IPS-18a (cell line): Measurements from ENCODE around the gene LMX1B.

Experiments
- H3K27ac ChIP-seq: one replicate; pipeline ENCODE4 v1.5.1; 2013; ENCODE audit warnings: low read length
- H3K27me3 ChIP-seq: one replicate; pipeline ENCODE4 v1.6.1; 2013; ENCODE audit warnings: mild to moderate bottlenecking, low read length; ENCODE audit not compliant: control insufficient read depth, insufficient read depth
- H3K36me3 ChIP-seq: one replicate; pipeline ENCODE4 v1.6.1; 2013; ENCODE audit warnings: low read depth, low read length; ENCODE audit not compliant: control insufficient read depth
- H3K4me1 ChIP-seq: one replicate; pipeline ENCODE4 v1.6.1; 2013; ENCODE audit warnings: low read depth, low read length; ENCODE audit not compliant: control insufficient read depth
- H3K4me3 ChIP-seq: one replicate; pipeline ENCODE4 v1.5.1; 2013; ENCODE audit warnings: low read length
- H3K9ac ChIP-seq: one replicate; pipeline ENCODE4 v1.6.1; 2013; ENCODE audit warnings: mild to moderate bottlenecking, low read length, moderate library complexity
- H3K9me3 ChIP-seq: one replicate; pipeline ENCODE4 v1.6.1; 2013; ENCODE audit warnings: low read depth, low read length; ENCODE audit not compliant: control insufficient read depth

Gene LMX1B

DNA sequence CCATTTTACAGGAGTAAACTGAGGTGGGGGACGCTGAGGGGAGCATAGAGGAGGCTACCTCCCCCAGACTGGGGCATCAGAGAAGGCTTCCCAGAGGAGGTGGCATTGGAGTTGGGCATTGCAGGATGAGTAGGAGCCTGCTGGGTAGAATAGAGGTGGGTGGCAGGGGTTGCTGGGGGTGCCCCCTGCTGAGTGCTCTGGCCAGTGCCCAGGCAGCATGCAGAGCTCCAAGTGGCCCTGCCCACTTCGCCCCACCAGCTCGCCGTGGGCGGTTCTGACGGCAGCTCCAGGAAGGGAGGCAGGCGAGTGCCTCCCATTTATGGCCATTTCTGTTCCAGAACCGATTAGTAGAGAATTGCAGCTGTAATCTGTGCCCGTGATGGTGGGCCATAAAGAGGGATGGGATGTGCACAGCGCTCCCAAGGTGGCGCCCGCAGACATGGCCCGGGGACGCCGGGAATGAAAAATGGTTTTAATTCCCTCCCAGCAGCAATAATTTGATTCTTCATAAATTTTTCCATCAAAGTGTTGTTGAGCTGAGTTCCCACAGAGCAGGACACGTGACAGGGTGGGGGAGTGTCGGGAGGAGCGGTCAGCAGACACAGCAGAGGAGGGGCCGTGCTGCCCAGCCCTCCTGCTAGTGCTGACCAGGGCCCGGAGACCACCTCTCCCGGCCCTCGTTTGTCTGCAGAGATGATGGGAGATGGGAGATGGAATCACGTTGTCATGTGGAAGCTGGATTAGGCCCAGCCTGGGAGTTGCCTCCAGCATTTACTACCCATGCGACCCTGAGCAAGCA, 75.5 kb downstream of the LMX1B start:
- no peaks in the 10 kb centered on the region for H3K36me3 ChIP-seq
- no peak overlapping the region for H3K27ac ChIP-seq
- no peak overlapping the region for H3K9ac ChIP-seq
- no peaks in the 10 kb centered on the region for H3K9me3 ChIP-seq
- H3K27me3 ChIP-seq = peaks cover 50% of the 10 kb centered on the region
- no peak overlapping the region for H3K4me3 ChIP-seq
- H3K4me1 ChIP-seq = peaks cover 5% of the 10 kb centered on the region

DNA sequence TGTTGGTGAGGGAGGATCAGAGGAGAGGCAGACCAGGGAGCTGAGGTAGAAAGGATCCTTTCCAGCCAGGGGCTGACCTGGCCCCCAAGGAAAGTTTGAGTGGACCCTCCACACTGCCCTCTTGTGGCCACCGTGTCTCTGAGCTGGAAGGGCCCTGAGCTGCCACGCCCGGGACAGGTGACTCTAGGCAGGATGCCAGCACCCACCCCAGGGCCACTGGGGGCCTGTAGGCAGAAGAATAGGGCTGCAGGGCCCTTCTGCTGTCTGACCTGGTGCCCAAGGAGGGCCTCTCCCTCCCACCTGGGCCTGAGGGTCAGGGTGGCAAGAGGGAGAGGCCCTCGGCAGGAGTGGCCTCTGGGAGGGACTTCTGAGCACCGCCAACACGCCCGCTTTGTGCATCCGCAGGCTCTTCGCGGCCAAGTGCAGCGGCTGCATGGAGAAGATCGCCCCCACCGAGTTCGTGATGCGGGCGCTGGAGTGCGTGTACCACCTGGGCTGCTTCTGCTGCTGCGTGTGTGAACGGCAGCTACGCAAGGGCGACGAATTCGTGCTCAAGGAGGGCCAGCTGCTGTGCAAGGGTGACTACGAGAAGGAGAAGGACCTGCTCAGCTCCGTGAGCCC, 76.8 kb downstream of the LMX1B start:
- no peak overlapping the region for H3K9ac ChIP-seq
- H3K9me3 ChIP-seq = no peaks in the 10 kb centered on the region
- peaks cover 37% of the 10 kb centered on the region for H3K27me3 ChIP-seq
- H3K4me1 ChIP-seq = peaks cover 5% of the 10 kb centered on the region
- H3K27ac ChIP-seq = no peak overlapping the region
- no peaks in the 10 kb centered on the region for H3K36me3 ChIP-seq
- H3K4me3 ChIP-seq = no peak overlapping the region

DNA sequence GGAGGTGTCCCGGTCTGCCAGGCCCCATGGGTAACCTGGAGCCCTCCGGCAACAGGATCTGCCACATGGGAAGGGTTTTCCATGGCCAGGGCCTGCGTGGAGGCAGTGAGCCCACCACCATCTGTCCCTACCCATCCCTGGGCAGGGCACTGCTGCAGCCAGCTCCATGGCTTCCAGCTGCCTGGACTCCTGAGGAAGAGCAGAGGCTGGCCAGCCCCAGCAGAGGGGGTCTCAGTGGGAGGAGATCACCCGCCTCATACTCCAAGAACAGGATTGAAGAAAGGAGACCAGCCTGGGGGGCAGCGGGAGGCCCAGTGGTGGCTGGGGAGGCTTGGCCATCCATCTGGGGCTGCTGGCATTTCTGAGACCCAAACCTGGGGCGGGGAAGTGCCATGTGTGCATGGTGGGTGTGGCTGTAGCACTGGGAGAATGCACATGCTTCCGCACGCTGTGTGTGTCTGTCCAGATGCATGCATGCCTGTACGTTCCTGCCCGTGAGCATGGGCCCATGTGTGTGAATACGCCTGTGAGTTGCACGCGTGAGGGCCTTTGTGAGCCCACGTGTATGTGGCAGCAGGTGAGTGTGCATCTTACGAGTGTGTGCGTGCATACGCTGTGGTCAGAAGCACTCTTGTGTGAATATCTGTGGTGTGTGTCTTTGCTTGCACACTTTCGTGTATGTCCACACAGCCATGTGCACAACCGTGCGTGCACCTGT, 78.5 kb downstream of the LMX1B start:
- Histone ChIP-seq H3K4me1 (peaks cover 5% of the 10 kb centered on the region), H3K36me3 (no peaks in the 10 kb centered on the region), H3K9me3 (no peaks in the 10 kb centered on the region), H3K9ac (no peak overlapping the region), H3K27me3 (peaks cover 23% of the 10 kb centered on the region), H3K4me3 (no peak overlapping the region), H3K27ac (no peak overlapping the region)

DNA sequence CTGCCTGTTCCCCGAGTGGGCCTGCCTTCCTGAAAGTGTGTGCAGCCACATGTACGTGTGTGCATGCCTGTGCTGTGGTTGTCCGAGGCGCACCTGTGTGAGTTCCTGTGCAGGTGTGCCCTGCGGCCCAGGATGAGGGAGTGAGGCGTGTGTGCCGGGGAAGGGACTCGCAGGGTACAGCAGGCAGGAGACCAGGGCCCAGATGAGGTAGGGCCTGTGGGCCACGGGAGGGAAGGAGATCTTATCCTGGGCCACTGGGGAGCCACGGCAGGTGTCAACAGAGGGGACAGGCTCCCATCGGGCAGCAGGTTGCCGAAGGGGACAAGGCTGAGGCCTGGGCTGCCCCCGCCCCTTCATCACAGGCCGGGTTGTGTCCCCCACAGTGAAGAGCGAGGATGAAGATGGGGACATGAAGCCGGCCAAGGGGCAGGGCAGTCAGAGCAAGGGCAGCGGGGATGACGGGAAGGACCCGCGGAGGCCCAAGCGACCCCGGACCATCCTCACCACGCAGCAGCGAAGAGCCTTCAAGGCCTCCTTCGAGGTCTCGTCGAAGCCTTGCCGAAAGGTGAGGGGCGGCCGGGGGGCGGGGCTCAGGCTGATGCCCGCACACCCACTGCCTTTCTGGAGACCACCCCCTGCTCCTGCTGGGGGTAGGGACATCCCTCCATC, 79.2 kb downstream of the LMX1B start:
- H3K9ac ChIP-seq = no peak overlapping the region
- peaks cover 4% of the 10 kb centered on the region for H3K4me1 ChIP-seq
- H3K36me3 ChIP-seq = no peaks in the 10 kb centered on the region
- no peaks in the 10 kb centered on the region for H3K9me3 ChIP-seq
- H3K27me3 ChIP-seq = peaks cover 18% of the 10 kb centered on the region
- H3K27ac ChIP-seq = no peak overlapping the region
- no peak overlapping the region for H3K4me3 ChIP-seq

DNA sequence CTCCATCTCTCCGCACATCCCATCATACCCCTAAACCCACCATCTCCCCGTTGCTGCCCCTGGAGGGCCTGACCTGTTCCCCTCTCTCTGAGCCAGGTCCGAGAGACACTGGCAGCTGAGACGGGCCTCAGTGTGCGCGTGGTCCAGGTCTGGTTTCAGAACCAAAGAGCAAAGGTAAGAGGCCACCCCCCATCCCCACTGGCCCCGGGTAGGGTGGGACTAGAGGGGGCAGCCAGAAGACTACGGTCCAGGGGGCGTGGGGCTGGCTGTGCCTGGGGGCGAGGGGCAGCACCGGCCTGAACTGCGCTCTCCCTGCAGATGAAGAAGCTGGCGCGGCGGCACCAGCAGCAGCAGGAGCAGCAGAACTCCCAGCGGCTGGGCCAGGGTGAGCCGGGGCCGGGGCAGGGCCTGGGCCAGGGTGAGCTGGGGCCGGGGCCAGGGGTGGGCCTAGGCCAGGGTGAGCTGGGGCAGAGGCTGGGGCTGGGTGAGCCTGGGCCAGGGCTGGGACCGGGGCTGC, 79.8 kb downstream of the LMX1B start:
- H3K27me3 ChIP-seq = peaks cover 17% of the 10 kb centered on the region
- H3K4me1 ChIP-seq = no peaks in the 10 kb centered on the region
- no peak overlapping the region for H3K9ac ChIP-seq
- no peaks in the 10 kb centered on the region for H3K9me3 ChIP-seq
- no peak overlapping the region for H3K4me3 ChIP-seq
- H3K36me3 ChIP-seq = no peaks in the 10 kb centered on the region
- no peak overlapping the region for H3K27ac ChIP-seq

DNA sequence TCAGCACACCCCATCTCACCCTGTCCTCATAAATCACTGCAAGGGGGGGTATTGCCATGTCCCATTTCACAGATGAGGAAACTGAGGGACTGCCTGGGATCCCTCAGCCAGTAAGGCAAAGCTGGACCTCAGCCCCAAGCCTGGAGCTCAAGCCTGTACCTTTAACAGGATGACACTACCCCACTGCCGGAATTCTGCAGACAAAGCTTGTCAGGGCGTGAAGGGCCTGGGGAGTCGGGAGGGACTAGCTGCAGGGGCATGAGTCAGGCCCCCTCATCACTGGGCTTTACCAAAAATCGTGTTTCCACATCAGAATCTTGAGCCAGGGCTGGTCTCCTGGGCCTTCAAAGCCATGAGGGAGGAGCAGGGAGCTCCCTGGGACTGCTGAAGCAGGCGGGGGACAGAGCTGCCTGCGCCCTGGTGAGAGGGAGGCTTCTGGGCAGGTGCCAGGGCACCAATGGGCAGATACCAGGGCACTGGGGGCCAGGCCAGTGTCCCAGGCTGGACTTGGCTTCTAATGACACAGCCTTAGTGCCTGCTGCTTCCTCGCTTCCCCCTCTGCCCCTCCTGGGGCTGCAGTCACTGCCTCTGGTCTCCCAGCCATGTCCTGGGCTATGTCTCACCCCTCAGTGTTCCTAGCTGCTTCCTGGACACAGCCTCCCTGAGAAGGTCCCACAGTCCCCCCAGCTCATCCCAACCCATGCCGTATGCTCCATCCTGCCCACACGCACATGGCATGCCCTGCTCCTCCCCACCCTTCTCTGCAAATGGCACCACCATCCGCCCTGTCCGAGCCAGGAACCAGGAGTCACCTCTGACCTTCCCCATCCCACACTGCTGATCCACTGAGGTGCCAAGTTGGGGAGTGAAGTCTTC, 80.7 kb downstream of the LMX1B start:
- H3K27me3 ChIP-seq = peaks cover 8% of the 10 kb centered on the region

DNA sequence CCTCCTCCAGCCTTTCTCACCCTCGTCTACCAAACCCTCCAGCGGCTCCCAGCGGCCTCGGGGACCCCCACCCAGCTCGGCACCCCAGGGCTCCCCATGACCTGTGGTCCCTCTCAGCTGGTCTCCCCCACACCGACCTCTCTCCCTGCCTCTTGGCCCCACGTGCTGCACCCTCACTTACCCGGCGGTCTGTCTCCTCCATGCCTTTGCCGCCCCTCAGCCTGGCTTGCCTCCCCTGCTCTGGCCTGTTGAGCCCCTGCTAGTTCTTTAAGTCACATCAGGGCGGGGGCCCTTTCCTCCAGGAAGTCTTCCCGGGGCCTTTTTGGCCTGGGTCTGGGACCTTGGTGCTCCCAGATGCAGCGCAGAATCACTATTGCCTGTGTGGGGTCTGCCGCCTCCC, 81.5 kb downstream of the LMX1B start:
- Histone ChIP-seq H3K4me1 (no peaks in the 10 kb centered on the region), H3K27me3 (peaks cover under 1% of the 10 kb centered on the region), H3K9me3 (no peaks in the 10 kb centered on the region), H3K4me3 (no peak overlapping the region), H3K9ac (no peak overlapping the region), H3K27ac (no peak overlapping the region), H3K36me3 (no peaks in the 10 kb centered on the region)

More for the DNA sequence above, 80.7 kb downstream of the LMX1B start:
- Histone ChIP-seq H3K36me3 (no peaks in the 10 kb centered on the region), H3K9ac (no peak overlapping the region), H3K9me3 (no peaks in the 10 kb centered on the region), H3K4me3 (no peak overlapping the region), H3K27ac (no peak overlapping the region), H3K4me1 (no peaks in the 10 kb centered on the region)

DNA sequence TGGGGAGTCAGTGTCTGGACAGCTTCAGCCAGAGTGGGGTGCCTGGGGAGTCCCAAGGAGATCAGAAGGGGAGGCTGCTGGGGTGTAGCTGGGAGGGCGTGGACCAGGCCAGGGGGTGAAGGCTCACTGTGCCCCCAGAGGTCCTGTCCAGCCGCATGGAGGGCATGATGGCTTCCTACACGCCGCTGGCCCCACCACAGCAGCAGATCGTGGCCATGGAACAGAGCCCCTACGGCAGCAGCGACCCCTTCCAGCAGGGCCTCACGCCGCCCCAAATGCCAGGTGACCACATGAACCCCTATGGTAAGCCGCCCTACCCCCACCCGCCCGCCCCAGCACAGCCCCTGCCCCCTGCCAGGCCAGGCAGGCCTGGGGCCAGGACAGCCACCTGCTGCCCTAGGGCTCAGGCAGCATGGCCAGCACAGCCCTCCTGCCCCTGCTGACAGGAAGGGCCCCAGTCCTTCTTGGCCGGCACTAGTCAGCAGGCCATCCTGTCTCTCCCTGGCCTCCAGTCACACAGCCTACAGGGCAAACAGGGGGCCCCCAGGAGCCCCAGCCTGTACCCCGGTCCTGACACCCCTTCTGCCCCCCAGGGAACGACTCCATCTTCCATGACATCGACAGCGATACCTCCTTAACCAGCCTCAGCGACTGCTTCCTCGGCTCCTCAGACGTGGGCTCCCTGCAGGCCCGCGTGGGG, 82.1 kb downstream of the LMX1B start:
- Histone ChIP-seq H3K36me3 (no peaks in the 10 kb centered on the region), H3K27me3 (no peaks in the 10 kb centered on the region), H3K27ac (no peak overlapping the region), H3K9me3 (no peaks in the 10 kb centered on the region), H3K4me1 (no peaks in the 10 kb centered on the region), H3K4me3 (no peak overlapping the region), H3K9ac (no peak overlapping the region)

DNA sequence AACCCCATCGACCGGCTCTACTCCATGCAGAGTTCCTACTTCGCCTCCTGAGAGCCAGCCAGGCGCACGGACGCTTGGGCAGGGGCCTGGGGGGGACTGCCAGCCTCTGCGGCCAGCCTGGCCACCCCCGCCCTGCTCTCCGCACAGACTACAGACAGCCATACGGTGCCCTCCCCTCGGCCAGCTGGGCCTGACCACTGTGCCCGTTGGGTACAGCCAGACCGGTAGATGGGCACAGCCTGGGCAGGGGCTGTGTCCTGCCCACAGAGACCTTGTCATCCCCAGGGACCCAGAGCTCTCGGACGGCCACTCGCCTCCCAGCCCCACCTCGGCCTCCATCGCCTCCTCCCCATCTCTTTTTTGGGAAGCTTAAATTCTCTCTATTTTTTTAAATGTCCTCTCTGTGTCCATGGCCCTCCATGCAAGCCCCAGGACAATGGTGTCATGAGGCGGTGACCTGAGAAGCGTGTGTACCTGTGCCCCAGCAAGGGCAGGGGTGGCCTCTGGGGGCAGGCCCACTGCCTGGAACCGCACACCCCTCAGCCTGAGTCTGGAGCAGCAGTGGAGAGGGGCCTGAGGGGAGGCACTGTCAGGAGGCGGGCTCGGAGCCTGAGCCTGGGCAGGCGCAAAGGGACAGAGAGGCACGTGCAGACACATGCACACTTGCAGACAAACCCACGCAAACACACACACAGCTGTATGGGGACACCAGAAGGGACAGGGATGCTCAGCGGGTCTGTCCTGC, 82.8 kb downstream of the LMX1B start:
- no peaks in the 10 kb centered on the region for H3K36me3 ChIP-seq
- H3K4me3 ChIP-seq = no peak overlapping the region
- H3K9ac ChIP-seq = no peak overlapping the region
- no peaks in the 10 kb centered on the region for H3K4me1 ChIP-seq
- H3K9me3 ChIP-seq = no peaks in the 10 kb centered on the region
- H3K27me3 ChIP-seq = peaks cover 5% of the 10 kb centered on the region
- no peak overlapping the region for H3K27ac ChIP-seq

DNA sequence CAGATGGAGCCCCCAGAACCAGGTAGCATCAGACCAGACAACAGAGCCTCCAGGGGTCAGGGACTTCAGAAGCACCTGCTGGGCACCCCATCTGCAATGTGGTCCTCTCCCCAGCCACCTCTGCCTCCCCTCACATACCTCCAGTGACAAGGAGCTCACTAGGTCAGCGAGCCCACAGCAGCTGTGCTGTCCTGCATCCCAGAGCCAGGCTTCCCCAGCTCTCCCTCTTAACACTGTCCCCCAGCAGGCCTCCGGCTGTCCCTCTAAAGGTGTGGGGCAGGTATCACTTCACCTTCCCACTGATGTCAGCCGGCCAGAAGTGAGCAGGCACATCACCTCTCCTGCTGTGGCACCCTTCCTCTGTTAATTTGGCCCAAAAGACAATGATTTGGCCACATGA, 83.6 kb downstream of the LMX1B start:
- Histone ChIP-seq H3K36me3 (no peaks in the 10 kb centered on the region), H3K9ac (no peak overlapping the region), H3K27ac (no peak overlapping the region), H3K4me3 (no peak overlapping the region), H3K27me3 (peaks cover 12% of the 10 kb centered on the region), H3K9me3 (no peaks in the 10 kb centered on the region), H3K4me1 (no peaks in the 10 kb centered on the region)
